Stimulated activated naive CD8-positive, alpha-beta T cell treated with anti-CD3 and anti-CD28 coated beads, Interleukin-15, amount 100 ng/mL, for 72 hours (primary cell): Measurements from ENCODE around the gene ATP6V1F.
A peak's percentile ranks its signal among the peaks of the same experiment; 100 is the strongest.

Experiments
- ATAC-seq: fragments of 150-1000 bp; cut with Tn5 transposase; 2 replicates; pipeline ENCODE4 v1.10.0; 2021; ENCODE audit warnings: mild to moderate bottlenecking, moderate library complexity
- DNase-seq, 2 donors: peaks; one replicate each; pipeline ENCODE4 v3.0.0; 2021 to 2022
- H3K27ac Mint-ChIP-seq, 2 donors: one replicate each; pipeline ENCODE4 v1.8.0; 2022; ENCODE audit warnings: mild to moderate bottlenecking in 2 of 2, mixed read lengths in 2 of 2, moderate library complexity in 2 of 2
- H3K27me3 Mint-ChIP-seq: one replicate; pipeline ENCODE4 v1.8.0; 2022; ENCODE audit warnings: mixed read lengths
- H3K4me1 Mint-ChIP-seq: one replicate; pipeline ENCODE4 v1.8.0; 2022; ENCODE audit warnings: mild to moderate bottlenecking, mixed read lengths
- H3K4me3 Mint-ChIP-seq, 2 donors: one replicate each; pipeline ENCODE4 v1.8.0; 2022; ENCODE audit warnings: mild to moderate bottlenecking in 2 of 2, mixed read lengths in 2 of 2, moderate library complexity in 1 of 2
- H3K9me3 Mint-ChIP-seq, 2 donors: one replicate each; pipeline ENCODE4 v1.8.0; 2022; ENCODE audit warnings: mixed read lengths in 2 of 2

Gene ATP6V1F

GRCh38 chr7:128879939-128880746 is 17.5 kb downstream of the ATP6V1F start:
- Mint-ChIP-seq H3K27ac (no peak overlapping the region), H3K4me3 (no peak overlapping the region), H3K9me3 (no peaks in the 10 kb centered on the region), H3K27me3 (peaks cover 4% of the 10 kb centered on the region), H3K4me1 (no peaks in the 10 kb centered on the region)
- peak; percentile 37 for ATAC-seq
- peak in 1 of 2 donors; percentile 34 for DNase-seq

GRCh38 chr7:128880791-128881457 is 18.3 kb downstream of the ATP6V1F start:
- H3K27me3 Mint-ChIP-seq = peaks cover 9% of the 10 kb centered on the region
- H3K9me3 Mint-ChIP-seq = no peaks in the 10 kb centered on the region
- no peak overlapping the region for H3K27ac Mint-ChIP-seq
- H3K4me1 Mint-ChIP-seq = no peaks in the 10 kb centered on the region
- DNase-seq = no peak
- ATAC-seq = no peak
- no peak overlapping the region for H3K4me3 Mint-ChIP-seq

- H3K4me1 Mint-ChIP-seq = no peaks in the 10 kb centered on the region
- ATAC-seq (no peak), DNase-seq (no peak)
- peaks cover 9% of the 10 kb centered on the region for H3K27me3 Mint-ChIP-seq
- no peaks in the 10 kb centered on the region for H3K9me3 Mint-ChIP-seq
- H3K4me3 Mint-ChIP-seq = no peak overlapping the region
- peak overlapping the region in 1 of 2 donors; percentile 4 for H3K27ac Mint-ChIP-seq
Measured at GRCh38 chr7:128881458-128882125, 18.9 kb downstream of the ATP6V1F start.

- no peak for DNase-seq
- H3K4me3 Mint-ChIP-seq = no peak overlapping the region
Measured at GRCh38 chr7:128882134-128882533, 19.5 kb downstream of the ATP6V1F start.

GRCh38 chr7:128883622-128884448 is 21.2 kb downstream of the ATP6V1F start:
- no peak overlapping the region for H3K4me3 Mint-ChIP-seq
- peak; percentile 82 to 84 for DNase-seq
- no peaks in the 10 kb centered on the region for H3K9me3 Mint-ChIP-seq
- peaks cover 9% of the 10 kb centered on the region for H3K27me3 Mint-ChIP-seq
- H3K4me1 Mint-ChIP-seq = no peaks in the 10 kb centered on the region
- ATAC-seq = peak; percentile 80
- H3K27ac Mint-ChIP-seq = no peak overlapping the region

More at GRCh38 chr7:128882134-128882533, 19.5 kb downstream of the ATP6V1F start:
- ATAC-seq = no peak
- Mint-ChIP-seq H3K27ac (no peak overlapping the region), H3K27me3 (peaks cover 9% of the 10 kb centered on the region), H3K4me1 (no peaks in the 10 kb centered on the region), H3K9me3 (no peaks in the 10 kb centered on the region)

- ATAC-seq (no peak), DNase-seq (no peak)
- Mint-ChIP-seq H3K27ac (no peak overlapping the region), H3K9me3 (no peaks in the 10 kb centered on the region), H3K4me1 (no peaks in the 10 kb centered on the region), H3K4me3 (no peak overlapping the region), H3K27me3 (peaks cover 9% of the 10 kb centered on the region)
Measured at GRCh38 chr7:128884561-128885369, 22.1 kb downstream of the ATP6V1F start.

- H3K27me3 Mint-ChIP-seq = peaks cover 9% of the 10 kb centered on the region
- no peaks in the 10 kb centered on the region for H3K4me1 Mint-ChIP-seq
- H3K9me3 Mint-ChIP-seq = no peaks in the 10 kb centered on the region
- DNase-seq (no peak), ATAC-seq (no peak)
- H3K4me3 Mint-ChIP-seq = no peak overlapping the region
- no peak overlapping the region for H3K27ac Mint-ChIP-seq
Measured at GRCh38 chr7:128885370-128886187, 22.9 kb downstream of the ATP6V1F start.

- H3K27ac Mint-ChIP-seq = no peak overlapping the region
- no peak for ATAC-seq
- DNase-seq = no peak
- H3K9me3 Mint-ChIP-seq = no peaks in the 10 kb centered on the region
- H3K4me1 Mint-ChIP-seq = no peaks in the 10 kb centered on the region
- H3K4me3 Mint-ChIP-seq = no peak overlapping the region
- peaks cover 11% of the 10 kb centered on the region for H3K27me3 Mint-ChIP-seq
Measured at GRCh38 chr7:128886391-128887168, 23.9 kb downstream of the ATP6V1F start.

GRCh38 chr7:128887169-128888038 is 24.7 kb downstream of the ATP6V1F start:
- Mint-ChIP-seq H3K27me3 (peaks cover 19% of the 10 kb centered on the region), H3K4me3 (no peak overlapping the region), H3K4me1 (no peaks in the 10 kb centered on the region), H3K9me3 (no peaks in the 10 kb centered on the region), H3K27ac (no peak overlapping the region)
- DNase-seq = no peak
- no peak for ATAC-seq

GRCh38 chr7:128888039-128888755 is 25.5 kb downstream of the ATP6V1F start:
- no peak for ATAC-seq
- H3K9me3 Mint-ChIP-seq = no peaks in the 10 kb centered on the region
- H3K4me3 Mint-ChIP-seq = no peak overlapping the region
- peaks cover 24% of the 10 kb centered on the region for H3K27me3 Mint-ChIP-seq
- H3K27ac Mint-ChIP-seq = no peak overlapping the region
- no peak for DNase-seq
- H3K4me1 Mint-ChIP-seq = no peaks in the 10 kb centered on the region

GRCh38 chr7:128888756-128889095 is 26.1 kb downstream of the ATP6V1F start:
- Mint-ChIP-seq H3K4me1 (no peaks in the 10 kb centered on the region), H3K9me3 (no peaks in the 10 kb centered on the region), H3K27ac (no peak overlapping the region), H3K27me3 (peaks cover 24% of the 10 kb centered on the region), H3K4me3 (no peak overlapping the region)
- ATAC-seq = no peak
- no peak for DNase-seq

- H3K27ac Mint-ChIP-seq = no peak overlapping the region
- no peaks in the 10 kb centered on the region for H3K4me1 Mint-ChIP-seq
- DNase-seq = no peak
- H3K4me3 Mint-ChIP-seq = no peak overlapping the region
- H3K9me3 Mint-ChIP-seq = no peaks in the 10 kb centered on the region
- H3K27me3 Mint-ChIP-seq = peaks cover 24% of the 10 kb centered on the region
- no peak for ATAC-seq
Measured at GRCh38 chr7:128889121-128889520, 26.5 kb downstream of the ATP6V1F start.
